ENCODE measurements around the gene LRRC46. TPM values are rescaled to one million over a fixed set of nuclear protein-coding genes. Genes with fewer than 3 reads are reported as not detected.
A peak's percentile ranks its signal among the peaks of the same experiment; 100 is the strongest.

The LRRC46 gene
- total and polyA plus RNA-seq, 2 of the 13 experiments (the other 11 are each of a cell fraction or from before 2014, with no cell fraction given), result 0.09 TPM

GRCh38 chr17:47870056-47870455 lies 38.6 kb downstream of the LRRC46 start:
- ATAC-seq (no peak), DNase-seq (ENCODE audit: low spot score) (peak; percentile 25), FAIRE-seq (no peak)
- no peak overlapping the region for H3K27ac ChIP-seq (ENCODE audit: extremely low read length, insufficient read depth, low read length)
- H3K9me3 ChIP-seq (ENCODE audit: low read length), result no peaks in the 10 kb centered on the region
- no peaks in the 10 kb centered on the region for H4K20me1 ChIP-seq (ENCODE audit: insufficient read depth, low read length)
- H2AFZ ChIP-seq (ENCODE audit: low read length), result no peak overlapping the region
- no peak overlapping the region for H3K4me2 ChIP-seq (ENCODE audit: low read depth, low read length)
- POLR2A ChIA-PET, result interaction anchor here (0.7 kb wide), 1 partner anchor 26 kb away, joined by 3 read pairs; the partner anchor contains the start of gene SP2
- no peaks in the 10 kb centered on the region for H3K4me1 ChIP-seq (ENCODE audit: insufficient read depth, low read length)
- H3K36me3 ChIP-seq (replicated peaks in 1 of 2; ENCODE audit: control insufficient read depth in 1 of 2, insufficient read depth in 2 of 2, low read length in 2 of 2), result no peaks in the 10 kb centered on the region
- CTCF ChIA-PET (ENCODE audit: low intra/inter-chr PET ratio, low total read pairs), result no interaction called here
- peaks cover 5 to 39% of the 10 kb centered on the region in 2 experiments for H3K27me3 ChIP-seq (ENCODE audit: control insufficient read depth in 1 of 2, insufficient read depth in 2 of 2, low read length in 2 of 2)
- no peak overlapping the region for H3K4me3 ChIP-seq (replicated peaks in 1 of 3; ENCODE audit: insufficient read depth in 1 of 3, low read depth in 2 of 3, low read length in 3 of 3)
- no peak overlapping the region for H3K9ac ChIP-seq (ENCODE audit: insufficient read depth, low read depth, low read length)
- BruUV-seq (replicated peaks), result no TSS peak
- WGBS (ENCODE audit: low lambda C conversion rate), result 0% methylated on average over 1 of the region's 1 CpG
- H3K79me2 ChIP-seq (ENCODE audit: insufficient read depth, low read length), result no peaks in the 10 kb centered on the region
- in situ Hi-C loops (cut with HindIII; ENCODE audit: extremely low pct_ligation_motif_present, low pct_unique_long_range_greater_than_20kb), result no loop called here
- intact Hi-C loops (cut with micrococcal nuclease; ENCODE audit: unreplicated experiment), result loop anchor here (5.0 kb wide), 1 partner anchor 652 kb away; no protein-coding TSS in a partner anchor
- TF ChIP-seq, protein P1, sequence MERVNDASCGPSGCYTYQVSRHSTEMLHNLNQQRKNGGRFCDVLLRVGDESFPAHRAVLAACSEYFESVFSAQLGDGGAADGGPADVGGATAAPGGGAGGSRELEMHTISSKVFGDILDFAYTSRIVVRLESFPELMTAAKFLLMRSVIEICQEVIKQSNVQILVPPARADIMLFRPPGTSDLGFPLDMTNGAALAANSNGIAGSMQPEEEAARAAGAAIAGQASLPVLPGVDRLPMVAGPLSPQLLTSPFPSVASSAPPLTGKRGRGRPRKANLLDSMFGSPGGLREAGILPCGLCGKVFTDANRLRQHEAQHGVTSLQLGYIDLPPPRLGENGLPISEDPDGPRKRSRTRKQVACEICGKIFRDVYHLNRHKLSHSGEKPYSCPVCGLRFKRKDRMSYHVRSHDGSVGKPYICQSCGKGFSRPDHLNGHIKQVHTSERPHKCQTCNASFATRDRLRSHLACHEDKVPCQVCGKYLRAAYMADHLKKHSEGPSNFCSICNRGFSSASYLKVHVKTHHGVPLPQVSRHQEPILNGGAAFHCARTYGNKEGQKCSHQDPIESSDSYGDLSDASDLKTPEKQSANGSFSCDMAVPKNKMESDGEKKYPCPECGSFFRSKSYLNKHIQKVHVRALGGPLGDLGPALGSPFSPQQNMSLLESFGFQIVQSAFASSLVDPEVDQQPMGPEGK (CRISPR knock-in tag; IDR thresholded peaks at IDR 0.05), result no peak
- TF ChIP-seq ZNF550 (CRISPR knock-in tag; IDR thresholded peaks at IDR 0.05; ENCODE audit: borderline replicate concordance) (no peak), TIGD3 (CRISPR knock-in tag; IDR thresholded peaks at IDR 0.05; ENCODE audit: borderline replicate concordance) (no peak), ZNF503 (CRISPR knock-in tag; IDR thresholded peaks at IDR 0.05) (no peak), ZNF577 (CRISPR knock-in tag; IDR thresholded peaks at IDR 0.05; ENCODE audit: borderline replicate concordance, low read depth) (no peak), ZNF574 (CRISPR knock-in tag; IDR thresholded peaks at IDR 0.05) (no peak), CEBPZ (IDR thresholded peaks at IDR 0.05; ENCODE audit: low read length) (no peak), KMT2A (CRISPR knock-in tag; IDR thresholded peaks at IDR 0.05) (no peak), ZBTB1 (CRISPR knock-in tag; IDR thresholded peaks at IDR 0.05; ENCODE audit: borderline replicate concordance) (no peak), SCMH1 (CRISPR knock-in tag; IDR thresholded peaks at IDR 0.05; ENCODE audit: borderline replicate concordance) (no peak), PRPF4 (IDR thresholded peaks at IDR 0.05; ENCODE audit: low read depth, low read length, poor library complexity, severe bottlenecking) (no peak), TCF12 (IDR thresholded peaks at IDR 0.05) (no peak), TCF12 (CRISPR knock-in tag; IDR thresholded peaks at IDR 0.05) (no peak)

All from HepG2 (cell line).